Ishikawa (cell line): ENCODE data around the gene MVP.

Experiments
- CREB1 ChIP-seq: IDR thresholded peaks from 2 replicates; pipeline ENCODE4 v1.6.1; 2012; ENCODE audit warnings: low read depth
- EGR1 ChIP-seq: IDR thresholded peaks from 2 replicates; pipeline ENCODE4 v1.6.1; 2012
- EP300 ChIP-seq: IDR thresholded peaks from 2 replicates; pipeline ENCODE4 v1.6.1; 2012; ENCODE audit warnings: borderline replicate concordance
- FOXM1 ChIP-seq: IDR thresholded peaks from 2 replicates; pipeline ENCODE4 v1.6.1; 2012; ENCODE audit warnings: low read depth, borderline replicate concordance
- RAD21 ChIP-seq: IDR thresholded peaks from 2 replicates; pipeline ENCODE4 v1.6.1; 2012; ENCODE audit warnings: low read depth
- TAF1 ChIP-seq: IDR thresholded peaks from 2 replicates; pipeline ENCODE4 v1.6.1; 2012; ENCODE audit warnings: low read depth, mild to moderate bottlenecking
- TCF12 ChIP-seq: IDR thresholded peaks from 2 replicates; pipeline ENCODE4 v1.6.1; 2012; ENCODE audit warnings: low read depth
- TEAD4 ChIP-seq: IDR thresholded peaks from 2 replicates; pipeline ENCODE4 v1.6.1; 2012
- ZBTB7A ChIP-seq: IDR thresholded peaks from 2 replicates; pipeline ENCODE4 v1.6.1; 2012; ENCODE audit warnings: low read depth
- TF ChIP-seq, protein P1 (sequence below): IDR thresholded peaks from 2 replicates; pipeline ENCODE4 v1.6.1; 2012; ENCODE audit warnings: low read depth, mild to moderate bottlenecking
- TF ChIP-seq, protein P2 (sequence below): IDR thresholded peaks from 2 replicates; pipeline ENCODE4 v1.6.1; 2012
- TF ChIP-seq, protein P3 (sequence below): IDR thresholded peaks from 2 replicates; pipeline ENCODE4 v1.6.1; 2012

DNA sequence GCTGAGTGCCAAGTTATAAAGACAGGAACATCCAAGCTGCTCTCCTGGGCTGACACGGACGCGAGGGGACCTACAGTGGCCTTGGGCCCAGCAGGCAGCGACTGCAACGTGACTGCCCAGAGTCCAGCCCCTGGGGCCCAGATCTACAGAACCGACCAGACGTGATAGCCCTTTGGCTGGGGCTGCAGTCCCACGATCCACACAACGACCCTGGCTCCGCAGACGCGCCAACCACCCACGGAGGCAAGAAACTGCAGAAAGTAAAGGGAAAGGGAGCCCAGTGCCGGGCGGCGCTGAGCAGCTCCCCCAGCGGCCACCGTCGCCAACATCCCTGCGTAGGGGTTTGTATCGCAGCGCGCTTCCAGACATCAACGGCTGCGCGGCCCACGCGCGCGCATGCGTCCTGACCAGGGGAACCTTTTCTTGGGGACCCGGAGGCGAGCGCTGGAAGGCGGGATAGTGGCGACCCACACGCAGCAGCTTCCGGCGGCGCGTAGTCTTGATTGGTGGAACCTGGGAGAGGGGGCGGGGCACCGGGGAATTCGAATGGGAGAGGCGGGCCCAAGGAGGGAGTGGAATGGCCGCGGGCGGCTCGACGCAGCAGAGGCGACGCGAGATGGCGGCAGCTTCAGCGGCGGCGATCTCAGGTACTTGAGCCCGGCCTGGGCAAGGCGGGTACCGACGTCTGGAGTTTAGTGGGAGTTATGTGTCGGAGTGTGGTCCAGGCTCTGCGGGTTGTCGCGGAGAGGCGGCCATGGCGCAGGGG lies 29.9 kb upstream of the MVP start, which contains the start of gene KIF22:
- peak; percentile 65 for TF ChIP-seq EGR1
- TF ChIP-seq, protein P1, sequence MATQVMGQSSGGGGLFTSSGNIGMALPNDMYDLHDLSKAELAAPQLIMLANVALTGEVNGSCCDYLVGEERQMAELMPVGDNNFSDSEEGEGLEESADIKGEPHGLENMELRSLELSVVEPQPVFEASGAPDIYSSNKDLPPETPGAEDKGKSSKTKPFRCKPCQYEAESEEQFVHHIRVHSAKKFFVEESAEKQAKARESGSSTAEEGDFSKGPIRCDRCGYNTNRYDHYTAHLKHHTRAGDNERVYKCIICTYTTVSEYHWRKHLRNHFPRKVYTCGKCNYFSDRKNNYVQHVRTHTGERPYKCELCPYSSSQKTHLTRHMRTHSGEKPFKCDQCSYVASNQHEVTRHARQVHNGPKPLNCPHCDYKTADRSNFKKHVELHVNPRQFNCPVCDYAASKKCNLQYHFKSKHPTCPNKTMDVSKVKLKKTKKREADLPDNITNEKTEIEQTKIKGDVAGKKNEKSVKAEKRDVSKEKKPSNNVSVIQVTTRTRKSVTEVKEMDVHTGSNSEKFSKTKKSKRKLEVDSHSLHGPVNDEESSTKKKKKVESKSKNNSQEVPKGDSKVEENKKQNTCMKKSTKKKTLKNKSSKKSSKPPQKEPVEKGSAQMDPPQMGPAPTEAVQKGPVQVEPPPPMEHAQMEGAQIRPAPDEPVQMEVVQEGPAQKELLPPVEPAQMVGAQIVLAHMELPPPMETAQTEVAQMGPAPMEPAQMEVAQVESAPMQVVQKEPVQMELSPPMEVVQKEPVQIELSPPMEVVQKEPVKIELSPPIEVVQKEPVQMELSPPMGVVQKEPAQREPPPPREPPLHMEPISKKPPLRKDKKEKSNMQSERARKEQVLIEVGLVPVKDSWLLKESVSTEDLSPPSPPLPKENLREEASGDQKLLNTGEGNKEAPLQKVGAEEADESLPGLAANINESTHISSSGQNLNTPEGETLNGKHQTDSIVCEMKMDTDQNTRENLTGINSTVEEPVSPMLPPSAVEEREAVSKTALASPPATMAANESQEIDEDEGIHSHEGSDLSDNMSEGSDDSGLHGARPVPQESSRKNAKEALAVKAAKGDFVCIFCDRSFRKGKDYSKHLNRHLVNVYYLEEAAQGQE, result no peak
- peak; percentile 96 for TF ChIP-seq TAF1
- peak; percentile 43 for TF ChIP-seq RAD21
- TF ChIP-seq EP300, result no peak
- TF ChIP-seq TEAD4, result peak; percentile 73
- TF ChIP-seq, protein P2, sequence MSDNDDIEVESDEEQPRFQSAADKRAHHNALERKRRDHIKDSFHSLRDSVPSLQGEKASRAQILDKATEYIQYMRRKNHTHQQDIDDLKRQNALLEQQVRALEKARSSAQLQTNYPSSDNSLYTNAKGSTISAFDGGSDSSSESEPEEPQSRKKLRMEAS, result peak; percentile 83
- TF ChIP-seq ZBTB7A, result no peak
- TF ChIP-seq TCF12, result peak; percentile 59
- peak; percentile 34; the same call in 1 of the 2 replicates for TF ChIP-seq CREB1
- peak; percentile 56; the same call in 1 of the 2 replicates for TF ChIP-seq FOXM1
- TF ChIP-seq, protein P3, sequence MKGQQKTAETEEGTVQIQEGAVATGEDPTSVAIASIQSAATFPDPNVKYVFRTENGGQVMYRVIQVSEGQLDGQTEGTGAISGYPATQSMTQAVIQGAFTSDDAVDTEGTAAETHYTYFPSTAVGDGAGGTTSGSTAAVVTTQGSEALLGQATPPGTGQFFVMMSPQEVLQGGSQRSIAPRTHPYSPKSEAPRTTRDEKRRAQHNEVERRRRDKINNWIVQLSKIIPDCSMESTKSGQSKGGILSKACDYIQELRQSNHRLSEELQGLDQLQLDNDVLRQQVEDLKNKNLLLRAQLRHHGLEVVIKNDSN, result no peak
